HG03280 (cell line): Measurements from ENCODE around the gene DNAH1.

Experiments used
- ATAC-seq: cut with Tn5 transposase; IDR thresholded peaks from one replicate; pipeline ENCODE4 v1.9.1; 2021; ENCODE audit warnings: mild to moderate bottlenecking, moderate library complexity; ENCODE audit not compliant: unreplicated experiment

Gene DNAH1

DNA sequence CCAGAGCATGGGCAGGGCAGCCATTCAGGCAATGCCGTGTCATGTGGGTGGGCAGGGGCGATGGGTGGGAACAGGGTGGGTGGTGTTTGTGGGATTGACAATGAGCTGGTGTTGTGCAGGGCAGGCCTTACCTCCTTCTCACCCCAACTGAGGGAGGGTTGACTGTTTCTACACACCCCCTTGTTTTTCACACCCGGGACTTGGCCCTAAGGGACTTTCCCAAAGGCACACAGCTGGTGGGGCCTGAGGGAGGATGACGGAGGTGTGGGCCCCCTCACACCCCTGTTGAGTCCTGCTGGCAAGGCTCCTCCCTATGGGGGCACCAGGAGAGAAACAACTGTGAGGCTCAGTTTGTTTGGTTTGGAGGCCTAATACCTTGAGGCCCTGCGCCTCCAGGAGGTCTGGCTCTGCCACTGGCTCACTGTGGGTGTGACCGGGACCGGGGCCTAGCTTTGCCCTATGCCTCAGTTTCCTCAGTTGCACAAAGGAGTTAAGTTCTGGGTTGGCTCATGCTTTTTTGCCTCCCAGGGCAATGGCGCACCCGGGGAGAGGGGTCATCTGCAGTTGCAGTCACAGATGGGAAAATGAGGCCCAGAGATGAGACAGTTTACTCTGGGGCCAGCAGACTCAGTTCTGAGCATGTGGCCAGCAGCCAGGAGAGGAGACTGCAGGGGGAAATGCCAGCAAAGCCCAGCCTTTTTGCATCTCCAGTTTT, 5.1 kb upstream of the DNAH1 start:
- no peak for ATAC-seq

- no peak for ATAC-seq
These were observed 4.5 kb upstream of the DNAH1 start for GRCh38 chr3:52311576-52312119.

- ATAC-seq = no peak
These were observed 2.8 kb upstream of the DNAH1 start for GRCh38 chr3:52313188-52313773.

GRCh38 chr3:52313774-52314188, 2.3 kb upstream of the DNAH1 start:
- peak; percentile 84 for ATAC-seq

DNA sequence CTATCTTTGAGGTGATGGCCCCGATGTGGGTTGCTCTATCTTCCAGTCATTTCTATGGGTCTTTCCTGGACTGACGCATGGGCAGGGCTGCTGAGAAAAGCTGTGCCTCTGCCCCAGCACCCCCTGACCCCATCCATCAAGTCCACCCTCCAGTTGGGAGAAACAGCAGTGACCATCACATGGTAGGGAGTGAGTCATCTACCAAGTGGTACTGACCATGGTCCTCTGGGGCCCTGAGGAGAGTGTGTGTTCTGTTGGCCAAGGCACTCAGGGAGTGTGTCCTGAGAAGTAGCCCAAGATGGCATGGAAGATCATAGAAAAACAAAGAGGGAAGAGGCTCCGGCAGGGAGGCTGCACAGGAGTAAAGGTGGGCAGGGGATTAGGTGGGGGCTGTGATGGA, 1.6 kb upstream of the DNAH1 start:
- ATAC-seq = no peak

GRCh38 chr3:52315006-52315405, 1.1 kb upstream of the DNAH1 start:
- no peak for ATAC-seq

DNA sequence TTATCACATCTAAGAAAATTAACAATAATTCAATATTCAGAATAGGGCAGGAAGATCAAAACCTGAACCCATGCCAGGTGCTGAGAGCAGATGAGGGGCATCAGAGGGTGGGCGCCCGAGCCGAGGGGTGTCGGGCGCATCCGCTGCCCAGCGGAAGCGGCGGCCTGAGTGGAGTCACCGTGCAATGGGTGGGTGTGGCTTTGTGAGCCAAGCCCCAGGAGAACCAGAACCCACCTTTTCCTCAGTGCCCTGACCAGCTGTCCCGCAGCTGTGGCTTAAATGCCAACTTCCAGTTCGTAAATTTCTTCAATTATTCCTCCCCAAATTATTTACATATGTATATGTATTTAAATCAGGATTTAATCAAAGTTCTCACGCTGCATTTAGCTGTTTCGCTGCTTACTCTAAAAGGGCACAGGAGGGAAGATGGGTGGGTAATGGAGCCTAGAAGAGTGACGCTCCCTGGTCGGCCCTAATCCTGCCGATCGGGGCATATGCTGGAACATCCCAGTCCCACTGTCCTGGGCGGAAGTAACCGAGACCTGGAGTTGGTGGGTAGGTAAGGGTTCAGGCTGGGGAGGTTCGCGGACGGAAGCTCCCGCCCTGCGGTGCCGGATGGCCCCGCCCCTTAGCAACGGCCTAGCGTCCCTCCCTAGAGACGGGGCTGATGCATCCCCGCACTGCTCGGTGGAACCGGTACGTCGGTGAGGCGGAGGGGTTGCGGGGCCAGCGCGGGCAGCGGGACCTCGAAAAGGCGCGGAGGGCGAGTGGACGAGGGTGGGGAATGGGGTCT, 1.3 kb downstream of the DNAH1 start:
- peak; percentile 62 for ATAC-seq

- ATAC-seq = no peak
These were observed 2.2 kb downstream of the DNAH1 start for GRCh38 chr3:52318186-52318816.

DNA sequence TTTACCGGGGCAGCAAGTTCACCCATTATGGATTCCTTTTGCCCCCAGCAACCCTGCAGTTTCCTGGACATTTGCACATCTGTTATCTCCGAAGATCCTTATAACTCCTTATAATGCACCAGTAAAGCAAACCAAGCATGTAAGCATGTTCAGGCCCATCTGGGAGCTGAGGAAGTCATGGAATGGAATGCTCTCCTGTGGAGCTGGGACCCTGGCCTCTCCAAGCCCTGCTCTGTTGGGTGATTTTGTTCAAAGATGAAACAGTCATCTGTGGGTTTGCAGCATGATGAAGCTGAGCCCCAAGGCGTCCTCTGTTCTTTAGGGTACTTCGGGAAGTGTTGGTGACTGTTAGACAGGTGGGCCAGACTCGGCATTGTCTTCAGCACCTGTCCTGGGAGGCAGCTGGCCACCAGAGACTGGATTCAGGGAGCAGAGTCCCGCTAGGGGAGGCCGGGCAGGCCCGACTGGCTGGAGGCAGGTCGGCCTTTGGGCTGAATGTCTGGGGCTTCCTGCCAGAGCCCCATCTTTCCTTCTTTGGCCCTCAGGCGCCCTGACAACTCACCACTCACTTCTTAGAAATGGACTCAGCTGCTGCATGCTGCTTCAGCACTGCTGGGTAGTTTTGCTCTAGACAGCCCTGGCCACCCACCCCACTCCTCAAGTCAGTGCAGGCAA, 3.9 kb downstream of the DNAH1 start:
- no peak for ATAC-seq

- no peak for ATAC-seq
These were observed 5.4 kb downstream of the DNAH1 start for GRCh38 chr3:52321481-52321880.

GRCh38 chr3:52322466-52322865, 6.3 kb downstream of the DNAH1 start:
- ATAC-seq = no peak

GRCh38 chr3:52323526-52324295, 7.6 kb downstream of the DNAH1 start:
- ATAC-seq = no peak

DNA sequence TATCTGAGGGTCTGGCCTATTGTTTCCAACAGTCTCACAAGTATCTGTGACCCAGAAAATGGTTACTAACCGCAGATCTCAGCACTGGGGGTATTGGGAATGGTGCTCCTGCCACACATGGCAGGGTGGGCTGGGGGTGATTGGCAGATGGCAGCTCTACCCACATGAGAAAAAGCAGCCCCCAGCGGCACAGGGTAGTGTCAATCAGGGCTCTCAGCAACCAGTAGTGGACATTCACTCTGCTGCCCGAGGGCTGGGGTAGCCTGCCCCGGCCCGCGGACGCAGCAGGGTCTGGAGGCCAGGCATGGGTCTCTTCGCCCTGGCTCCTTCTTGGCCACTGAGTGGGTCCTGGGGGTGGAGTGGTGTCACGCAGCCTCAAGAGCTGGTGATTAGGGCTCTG, 8.6 kb downstream of the DNAH1 start:
- no peak for ATAC-seq

GRCh38 chr3:52325686-52326085, 9.6 kb downstream of the DNAH1 start:
- ATAC-seq = no peak

DNA sequence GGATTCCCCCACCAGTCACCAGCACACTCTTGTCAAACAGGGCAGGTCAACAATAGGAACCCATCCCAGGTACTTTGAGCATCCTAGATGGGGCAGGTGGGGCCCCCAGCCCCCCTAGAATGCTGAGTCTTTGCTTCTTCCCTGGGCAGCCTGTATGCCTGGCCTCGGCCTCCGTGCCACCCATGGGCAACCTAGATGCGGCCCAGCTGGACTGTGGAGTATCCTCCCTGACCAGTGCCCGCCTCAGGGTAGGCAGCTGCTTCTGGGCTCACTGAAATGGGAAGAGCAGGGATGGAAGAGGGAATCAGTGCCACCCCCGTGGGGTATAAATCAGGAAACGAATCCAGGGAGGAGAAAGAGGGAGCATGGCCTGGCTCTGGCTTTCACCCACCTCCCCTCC, 10.9 kb downstream of the DNAH1 start:
- no peak for ATAC-seq

- no peak for ATAC-seq
These were observed 11.6 kb downstream of the DNAH1 start for GRCh38 chr3:52327486-52328290.

DNA sequence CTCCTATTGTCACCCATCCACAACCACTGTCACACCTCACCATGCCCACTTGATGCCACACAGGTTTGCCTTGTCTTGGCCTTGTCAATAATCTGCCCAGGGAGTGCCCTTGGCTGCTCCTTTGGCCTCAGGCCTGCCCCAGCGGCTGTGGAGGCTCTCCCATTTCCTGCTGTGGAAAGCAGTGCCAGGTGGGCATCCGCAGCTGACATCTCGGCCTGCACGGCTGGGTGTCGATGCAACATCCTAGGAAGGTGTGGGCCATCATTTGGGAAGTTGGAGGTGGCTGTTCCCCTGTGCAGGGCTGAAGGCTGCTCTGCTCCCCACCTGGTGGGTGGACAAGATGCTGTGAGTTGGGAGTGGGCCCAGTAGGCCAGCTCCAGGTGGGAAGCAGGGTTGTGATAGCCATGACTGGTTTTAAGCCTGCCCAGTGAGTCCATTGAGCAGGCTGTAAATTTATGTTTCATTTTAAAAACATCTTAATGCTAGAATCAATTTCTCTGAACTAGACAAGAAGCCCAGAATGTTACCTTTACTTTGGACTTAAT, 12.5 kb downstream of the DNAH1 start:
- no peak for ATAC-seq

DNA sequence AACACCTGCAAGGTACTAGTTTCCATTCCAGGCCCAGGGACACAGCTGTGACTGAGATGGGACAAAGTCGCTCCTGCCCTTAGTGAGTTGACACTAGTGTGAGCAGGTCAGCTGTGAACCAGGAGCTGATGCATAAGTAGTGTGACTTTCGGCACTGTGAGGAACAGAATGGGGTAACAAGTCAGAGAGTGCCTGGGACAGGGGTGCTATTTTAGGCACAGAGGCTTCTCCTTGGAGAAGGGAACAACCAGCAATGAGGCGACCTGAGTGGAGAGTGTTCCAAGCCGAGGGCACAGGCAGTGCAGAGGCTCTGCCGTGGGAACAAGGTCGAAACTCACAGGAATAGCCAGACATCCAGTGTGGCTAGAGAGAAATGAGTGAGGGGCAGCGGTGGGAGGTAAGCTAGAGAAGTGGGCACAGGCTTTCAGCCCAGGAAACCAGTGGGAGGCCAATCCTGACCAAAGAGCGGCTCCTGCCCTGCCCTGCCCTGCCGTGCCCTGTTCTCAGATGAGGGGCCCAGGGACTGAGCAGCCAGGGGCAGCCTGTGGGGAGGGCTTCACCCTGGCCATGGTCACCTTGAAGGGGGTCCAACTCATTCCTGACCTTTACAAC, 14.2 kb downstream of the DNAH1 start:
- no peak for ATAC-seq
